Measurements from ENCODE around the gene LILRA1. TPM values are rescaled to one million over a fixed set of nuclear protein-coding genes. Genes with fewer than 3 reads are reported as not detected.

Gene LILRA1
- total and polyA plus RNA-seq, 3 experiments from 2014 or later = not detected

GRCh38 chr19:54650108-54650655 lies 56.8 kb downstream of the LILRA1 start:
- Mint-ChIP-seq H3K4me1 (no peaks in the 10 kb centered on the region), H3K9me3 (no peaks in the 10 kb centered on the region), H3K36me3 (no peaks in the 10 kb centered on the region), H3K27ac (no peak overlapping the region), H3K4me3 (no peak overlapping the region), H3K27me3 (peaks cover 10 to 18% of the 10 kb centered on the region in 2 donors)
- no peak overlapping the region for H3K27ac ChIP-seq (ENCODE audit: low read depth, low read length)
- no peaks in the 10 kb centered on the region for H3K27me3 ChIP-seq (ENCODE audit: insufficient read depth, low read length, poor library complexity, severe bottlenecking)
- no peak for DNase-seq
- ChIA-PET CTCF (no interaction called here), POLR2A (no interaction called here)
- H3K9me3 ChIP-seq (ENCODE audit: low read length) = no peaks in the 10 kb centered on the region
- no peaks in the 10 kb centered on the region for H3K36me3 ChIP-seq (ENCODE audit: insufficient read depth, low read length)
- H3K4me3 ChIP-seq (ENCODE audit: low read length) = no peak overlapping the region
- no peaks in the 10 kb centered on the region for H3K4me1 ChIP-seq (ENCODE audit: insufficient read depth, low read length)

Other genes starting within 250 kb of the LILRA1 start
- 10 to 100 TPM; 12.9 to 13.1 TPM for gene LAIR1, start 228.7 kb upstream of the LILRA1 start, total RNA-seq
- 110 TPM for gene LAIR1, start 228.7 kb upstream of the LILRA1 start, polyA plus RNA-seq
- under 1 TPM in 1 of 2 experiments, not detected in 1; 0.66 TPM for gene TTYH1, start 178.2 kb upstream of the LILRA1 start, total RNA-seq
- gene TTYH1, start 178.2 kb upstream of the LILRA1 start, polyA plus RNA-seq = not detected
- gene LENG8, start 144.4 kb upstream of the LILRA1 start, total RNA-seq = 100 to 1,000 TPM; 132 to 144 TPM
- 8.0 TPM for gene LENG8, start 144.4 kb upstream of the LILRA1 start, polyA plus RNA-seq
- gene LENG9, start 129.9 kb upstream of the LILRA1 start, total RNA-seq = 1 to 10 TPM; 3.8 to 4.4 TPM
- 0.23 TPM for gene LENG9, start 129.9 kb upstream of the LILRA1 start, polyA plus RNA-seq
- gene CDC42EP5, start 120.3 kb upstream of the LILRA1 start, total RNA-seq = 1 to 10 TPM in 1 of 2 experiments, under 1 TPM in 1; 0.44 to 1.1 TPM
- gene CDC42EP5, start 120.3 kb upstream of the LILRA1 start, polyA plus RNA-seq = not detected
- 1 to 10 TPM; 1.4 TPM for gene LAIR2, start 90.8 kb upstream of the LILRA1 start, total RNA-seq
- 31.6 TPM for gene LAIR2, start 90.8 kb upstream of the LILRA1 start, polyA plus RNA-seq
- not detected for gene LILRA2, start 19.8 kb upstream of the LILRA1 start, total RNA-seq
- not detected for gene LILRA2, start 19.8 kb upstream of the LILRA1 start, polyA plus RNA-seq
- 1 to 10 TPM; 1.0 to 1.3 TPM for gene LILRB1, start 36.9 kb downstream of the LILRA1 start, total RNA-seq
- 3.9 TPM for gene LILRB1, start 36.9 kb downstream of the LILRA1 start, polyA plus RNA-seq
- gene LILRB4, start 69.4 kb downstream of the LILRA1 start, total RNA-seq = under 1 TPM; 0.44 to 0.69 TPM
- gene LILRB4, start 69.4 kb downstream of the LILRA1 start, polyA plus RNA-seq = not detected
- gene KIR3DL3, start 130.8 kb downstream of the LILRA1 start, total RNA-seq = not detected
- 0.63 TPM for gene KIR3DL3, start 130.8 kb downstream of the LILRA1 start, polyA plus RNA-seq
- gene KIR2DL3, start 144.9 kb downstream of the LILRA1 start, total RNA-seq = under 1 TPM in 1 of 2 experiments, not detected in 1; 0.29 TPM
- gene KIR2DL3, start 144.9 kb downstream of the LILRA1 start, polyA plus RNA-seq = 5.2 TPM
- gene KIR2DL1, start 176.2 kb downstream of the LILRA1 start, total RNA-seq = under 1 TPM in 1 of 2 experiments, not detected in 1; 0.13 TPM
- gene KIR2DL1, start 176.2 kb downstream of the LILRA1 start, polyA plus RNA-seq = 3.1 TPM
- gene KIR2DL4, start 210.0 kb downstream of the LILRA1 start, total RNA-seq = not detected
- 0.79 TPM for gene KIR2DL4, start 210.0 kb downstream of the LILRA1 start, polyA plus RNA-seq
- gene KIR3DL1, start 222.8 kb downstream of the LILRA1 start, total RNA-seq = under 1 TPM; 0.11 to 0.28 TPM
- gene KIR3DL1, start 222.8 kb downstream of the LILRA1 start, polyA plus RNA-seq = 11.9 TPM
- not detected for gene KIR2DS4, start 239.0 kb downstream of the LILRA1 start, total RNA-seq
- 14.5 TPM for gene KIR2DS4, start 239.0 kb downstream of the LILRA1 start, polyA plus RNA-seq

Measured in CD8-positive, alpha-beta memory T cell (primary cell).